CD4-positive, alpha-beta T cell treated with Interferon gamma for 1 hour (primary cell): ENCODE measurements around the gene CDK2AP2.

Source experiments
- DNase-seq: peaks from one replicate; pipeline ENCODE4 v3.0.0-alpha.2; 2020

Gene CDK2AP2

DNA sequence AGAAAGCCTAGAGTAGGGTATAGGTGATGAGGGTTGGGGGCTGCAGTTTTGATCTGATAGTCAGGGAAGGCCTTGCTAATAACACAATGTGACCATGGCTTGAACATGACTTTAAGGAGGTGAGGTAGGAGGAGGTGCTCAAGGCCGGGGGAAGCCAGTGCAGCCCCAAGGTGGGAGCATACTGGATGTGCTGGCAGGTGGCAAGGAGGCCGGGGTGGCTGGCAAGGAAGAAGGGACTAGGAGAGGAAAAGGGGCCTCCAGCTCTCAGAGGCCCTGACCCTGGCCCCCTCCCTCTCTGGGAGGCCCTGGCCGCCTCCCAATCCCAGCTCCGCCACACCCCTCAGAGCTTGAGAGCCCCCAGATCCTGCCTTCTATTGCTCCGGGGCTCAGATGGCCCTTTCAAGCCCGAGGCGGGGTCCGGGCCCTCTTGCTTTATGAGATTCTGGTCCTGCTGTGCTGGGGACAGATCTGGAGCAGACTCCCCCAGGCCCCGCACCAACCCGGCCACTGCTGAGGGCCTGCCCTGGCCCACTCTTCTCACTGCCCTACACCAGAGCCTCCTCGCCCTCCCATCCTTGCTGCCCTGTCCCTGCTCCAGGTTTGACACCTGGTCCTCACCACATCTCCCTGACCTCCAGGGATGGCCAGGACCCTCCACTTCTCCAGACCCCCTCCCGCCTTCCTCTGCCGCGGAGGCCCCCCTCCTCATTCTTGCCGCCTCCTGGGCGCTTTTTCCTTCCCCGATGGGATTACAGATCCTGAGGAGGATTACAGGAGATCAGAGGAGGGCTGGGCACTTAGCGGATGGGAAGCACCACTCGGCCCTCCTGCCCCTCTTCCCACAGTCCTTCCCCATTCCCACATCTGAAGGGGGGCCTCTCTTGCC lies 4.6 kb downstream of the CDK2AP2 start:
- no peak for DNase-seq

DNA sequence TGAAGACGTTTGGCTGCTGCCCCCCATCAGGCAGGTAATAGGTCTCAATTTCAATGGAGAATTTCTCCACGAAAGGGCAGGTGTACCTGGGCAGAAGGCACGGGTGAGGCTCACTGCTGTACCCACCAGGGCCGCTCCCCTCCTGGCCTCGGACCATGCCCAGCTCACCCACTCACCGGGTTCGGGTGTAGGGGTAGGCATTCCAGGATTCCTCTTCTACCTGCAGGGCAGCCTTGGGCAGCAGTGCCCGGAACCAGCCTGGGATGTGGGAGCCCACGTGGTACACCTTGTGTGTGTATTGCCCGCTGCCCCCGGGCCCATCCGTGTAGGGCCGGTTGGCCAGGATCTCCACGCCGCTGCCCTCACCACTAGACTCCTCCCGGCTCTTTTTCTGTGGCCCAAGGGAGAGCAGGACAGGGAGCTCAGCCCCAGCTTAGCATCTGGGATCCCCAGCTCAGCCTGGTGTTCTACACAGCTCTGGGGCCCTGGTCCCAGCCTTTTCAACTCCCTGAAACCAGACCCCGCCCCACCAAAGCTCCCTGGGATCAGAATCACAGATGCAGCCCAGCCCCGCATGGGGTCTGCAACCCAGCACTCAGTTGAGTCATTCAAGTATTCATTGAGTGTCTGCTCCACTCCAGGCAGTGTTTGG lies 5.5 kb downstream of the CDK2AP2 start:
- no peak for DNase-seq

DNA sequence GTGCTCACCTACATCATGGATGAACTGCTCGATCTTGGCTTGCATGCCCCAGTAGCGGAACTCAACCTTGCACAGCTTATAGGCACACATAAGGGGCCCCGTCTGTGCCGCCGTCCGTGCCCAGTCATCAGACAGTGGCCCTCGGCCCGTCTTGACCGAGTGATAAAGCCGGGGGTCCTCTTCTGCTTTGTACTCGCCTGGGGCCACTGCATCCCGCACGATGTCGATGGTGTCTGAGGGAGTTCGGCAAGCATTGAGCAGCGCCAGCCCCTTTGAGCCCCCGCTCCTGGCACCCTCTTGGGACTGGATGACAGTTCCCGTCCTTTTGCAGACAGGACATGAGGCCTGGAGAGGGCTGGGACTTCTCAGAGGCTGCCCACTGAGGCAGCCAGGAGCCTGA lies 6.1 kb downstream of the CDK2AP2 start:
- no peak for DNase-seq

DNA sequence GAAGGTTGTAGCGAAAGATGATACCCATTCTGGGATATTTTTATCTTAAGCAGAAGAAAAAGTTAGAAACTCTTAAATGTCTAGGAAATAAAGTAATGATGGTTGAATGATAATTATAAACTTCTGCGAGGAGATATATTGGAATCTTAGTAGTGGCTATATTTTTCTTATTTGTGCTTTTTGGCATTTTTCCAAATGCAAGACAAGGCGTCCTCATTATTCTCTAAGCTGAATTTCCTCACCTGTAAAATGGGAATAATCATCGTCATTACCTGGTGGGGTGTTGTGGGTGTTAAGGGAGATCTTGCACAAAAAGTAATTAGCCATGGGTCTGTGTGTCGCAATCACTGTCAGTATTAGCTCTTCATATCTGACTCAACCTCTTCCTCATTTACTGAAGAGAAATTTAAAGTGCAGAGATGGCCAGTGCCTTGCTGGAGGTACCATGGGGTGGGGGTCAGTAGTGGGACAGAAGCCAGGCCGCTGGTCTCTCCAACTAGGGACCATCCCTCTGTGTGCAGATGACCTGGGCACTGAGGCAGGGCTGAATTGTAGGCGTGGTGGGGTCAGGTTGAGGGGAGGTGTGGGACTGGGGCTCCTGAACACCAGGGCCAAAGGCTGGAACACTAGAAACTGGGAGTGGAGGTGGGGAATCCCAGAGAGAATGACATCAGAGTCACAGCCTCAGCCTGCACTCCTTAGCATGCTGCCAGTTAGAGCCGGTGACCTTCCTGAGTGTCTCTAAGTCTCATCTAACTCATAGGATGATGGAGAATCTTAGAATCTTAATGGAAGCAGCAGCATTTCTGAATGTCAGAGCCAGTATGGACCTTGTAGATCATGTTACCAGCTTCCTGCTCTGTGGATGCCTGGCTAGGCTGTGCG lies 6.9 kb downstream of the CDK2AP2 start:
- no peak for DNase-seq

DNA sequence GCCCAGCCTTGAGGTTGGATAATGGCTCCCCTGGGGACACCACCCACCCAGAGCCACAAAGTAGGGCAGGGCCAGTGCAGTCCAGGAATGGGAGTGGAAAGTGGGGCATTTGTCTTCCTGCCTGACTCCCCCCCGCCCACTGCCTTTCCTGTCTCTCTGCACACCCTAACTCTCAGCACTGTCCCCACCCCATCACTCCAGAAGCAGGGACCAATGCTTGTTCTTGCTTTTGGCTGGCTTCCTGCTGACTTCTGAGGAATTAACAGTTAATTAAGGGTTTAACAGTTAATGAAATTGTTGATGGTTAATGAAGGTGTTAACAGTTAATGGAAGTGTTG lies 7.5 kb downstream of the CDK2AP2 start:
- DNase-seq: no peak

DNA sequence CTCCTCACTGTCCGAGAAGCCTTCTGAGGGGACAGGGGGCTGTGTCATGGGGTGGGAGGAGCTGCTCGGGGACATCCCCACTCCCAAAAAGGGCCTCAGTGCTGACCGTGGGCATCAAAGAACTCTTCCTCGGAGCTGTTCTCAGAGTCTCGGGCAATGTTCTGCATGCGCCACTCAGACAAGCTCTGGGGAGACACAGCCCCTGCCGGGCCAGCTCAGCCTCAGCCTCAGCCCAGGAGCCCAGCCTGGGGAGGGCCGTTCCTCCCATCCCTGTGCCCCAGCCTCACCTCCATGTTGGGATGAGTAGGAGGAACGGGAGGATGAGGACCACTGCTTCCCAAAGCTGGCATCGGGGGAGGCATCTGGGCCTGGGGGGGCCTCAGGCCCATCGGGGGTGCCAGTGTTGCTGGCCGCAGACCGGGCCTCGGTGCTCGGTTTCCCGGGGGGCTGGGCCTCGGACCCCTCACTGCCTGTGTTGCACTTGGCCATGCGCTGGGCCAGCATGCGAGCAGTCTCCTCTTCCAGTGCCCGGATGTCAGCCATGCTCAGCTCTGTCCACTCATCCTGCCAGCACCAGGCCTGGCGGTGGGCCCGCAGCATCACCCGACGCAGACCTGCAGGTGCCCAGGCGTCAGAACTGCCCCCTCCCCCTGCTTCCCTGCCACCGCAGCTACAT lies 8.0 kb downstream of the CDK2AP2 start:
- no peak for DNase-seq

DNA sequence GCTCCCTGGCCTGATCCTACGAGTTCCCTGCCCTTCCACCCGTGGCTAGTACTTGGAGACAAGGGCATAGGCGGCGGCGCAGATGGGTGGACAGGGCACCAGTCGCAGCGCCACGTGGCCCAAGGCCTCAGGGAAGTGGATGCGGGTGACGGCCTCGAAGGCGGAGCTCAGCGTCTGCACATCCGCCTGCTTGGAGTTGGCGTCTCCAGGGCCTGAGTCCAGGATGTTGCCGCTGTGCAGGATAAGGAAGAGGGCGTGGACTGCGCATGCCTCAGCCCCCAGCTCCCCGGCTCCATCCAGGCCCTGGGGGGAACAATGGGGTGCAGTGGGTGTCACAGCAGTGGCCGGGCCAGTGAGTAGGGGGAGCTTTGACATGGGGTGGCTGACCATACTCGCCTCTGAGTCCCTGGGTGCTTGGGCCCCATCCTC lies 9.4 kb downstream of the CDK2AP2 start:
- DNase-seq: no peak

DNA sequence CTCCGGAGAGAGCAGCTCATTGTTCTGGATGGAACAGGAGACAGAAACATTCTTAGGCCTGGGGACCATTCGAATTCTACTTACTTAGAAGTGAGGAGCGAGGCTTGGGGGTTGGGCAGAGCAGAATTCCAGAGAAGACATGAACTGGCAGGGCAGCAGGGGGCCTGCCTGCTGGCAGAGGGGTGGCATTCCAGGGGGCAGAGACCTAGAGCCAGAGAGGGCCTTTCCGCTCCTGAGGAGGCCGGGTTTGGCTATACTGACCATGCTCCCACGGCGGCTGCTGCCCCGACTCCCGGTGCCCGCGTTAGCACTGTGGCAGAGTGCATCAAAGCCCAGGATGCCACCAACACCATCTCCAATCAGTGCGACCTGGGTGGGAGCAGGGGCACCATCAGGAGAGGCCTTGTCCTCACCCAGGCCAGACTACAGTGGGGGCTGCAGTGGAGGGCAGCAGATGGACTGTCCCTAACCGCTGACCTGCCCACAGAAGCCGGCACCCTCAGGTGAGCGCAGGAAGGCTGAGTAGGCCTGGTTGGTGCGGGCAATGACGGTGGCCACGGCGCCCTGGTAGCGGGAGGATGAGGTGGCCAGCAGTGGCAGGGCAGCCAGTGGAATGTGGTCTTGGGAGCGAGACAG lies 10.2 kb downstream of the CDK2AP2 start:
- no peak for DNase-seq

DNA sequence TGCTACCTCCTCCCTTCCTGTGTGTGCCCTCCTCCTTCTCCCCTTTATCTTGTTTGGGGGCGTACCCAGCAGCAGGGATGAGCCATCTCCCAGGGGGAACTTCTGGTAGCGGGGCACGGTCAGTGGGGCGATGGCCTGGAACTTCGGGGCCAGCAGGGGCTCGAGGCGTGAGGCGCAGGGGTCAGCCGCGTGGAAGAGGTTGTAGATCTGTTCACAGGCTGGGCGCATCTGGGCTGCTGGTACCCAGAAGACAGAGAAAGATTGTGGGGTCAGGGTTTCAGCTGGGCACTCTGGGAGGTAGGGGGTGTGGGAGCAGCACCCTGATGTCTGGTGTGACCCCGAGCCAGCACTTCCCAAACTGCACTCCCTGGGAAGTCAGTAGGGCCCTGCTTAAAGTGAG lies 11.8 kb downstream of the CDK2AP2 start:
- no peak for DNase-seq

DNA sequence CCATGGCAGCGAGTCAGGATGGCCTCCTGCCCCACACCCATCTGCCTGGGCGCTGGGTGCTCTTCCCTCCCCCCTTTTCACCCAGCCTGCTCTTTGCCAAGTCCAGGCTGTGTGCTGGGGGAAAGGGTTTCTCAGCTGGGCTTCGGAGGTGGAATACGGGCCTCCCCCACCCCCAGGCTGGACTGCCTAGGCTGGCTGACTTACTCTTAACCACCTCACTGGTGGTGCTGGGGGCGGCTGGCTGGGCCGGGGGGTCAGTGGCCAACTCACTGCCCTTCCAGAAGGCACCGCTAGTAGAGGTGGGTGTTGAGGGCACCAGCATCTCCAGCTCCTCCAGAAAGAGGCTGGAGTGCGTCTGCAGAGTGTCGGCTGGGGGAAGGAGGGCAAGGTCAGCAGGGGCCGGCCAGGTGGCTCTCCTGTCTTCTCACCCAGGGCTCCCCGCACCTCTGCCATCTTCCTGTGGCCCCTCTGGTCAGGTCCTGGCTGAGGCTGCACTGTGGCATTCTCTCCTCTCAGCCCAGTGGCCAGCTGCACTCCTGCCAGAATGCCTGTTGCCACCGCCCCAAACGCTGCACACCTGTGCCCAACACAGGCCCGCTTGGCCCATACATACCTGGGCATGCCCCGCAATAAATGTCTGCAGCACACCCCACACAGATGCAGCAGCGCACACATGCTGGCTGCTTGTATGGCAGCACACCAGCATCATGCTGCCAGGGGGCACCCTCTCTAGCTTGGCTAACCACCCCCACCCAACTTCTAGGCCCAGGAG lies 12.5 kb downstream of the CDK2AP2 start:
- DNase-seq: no peak

DNA sequence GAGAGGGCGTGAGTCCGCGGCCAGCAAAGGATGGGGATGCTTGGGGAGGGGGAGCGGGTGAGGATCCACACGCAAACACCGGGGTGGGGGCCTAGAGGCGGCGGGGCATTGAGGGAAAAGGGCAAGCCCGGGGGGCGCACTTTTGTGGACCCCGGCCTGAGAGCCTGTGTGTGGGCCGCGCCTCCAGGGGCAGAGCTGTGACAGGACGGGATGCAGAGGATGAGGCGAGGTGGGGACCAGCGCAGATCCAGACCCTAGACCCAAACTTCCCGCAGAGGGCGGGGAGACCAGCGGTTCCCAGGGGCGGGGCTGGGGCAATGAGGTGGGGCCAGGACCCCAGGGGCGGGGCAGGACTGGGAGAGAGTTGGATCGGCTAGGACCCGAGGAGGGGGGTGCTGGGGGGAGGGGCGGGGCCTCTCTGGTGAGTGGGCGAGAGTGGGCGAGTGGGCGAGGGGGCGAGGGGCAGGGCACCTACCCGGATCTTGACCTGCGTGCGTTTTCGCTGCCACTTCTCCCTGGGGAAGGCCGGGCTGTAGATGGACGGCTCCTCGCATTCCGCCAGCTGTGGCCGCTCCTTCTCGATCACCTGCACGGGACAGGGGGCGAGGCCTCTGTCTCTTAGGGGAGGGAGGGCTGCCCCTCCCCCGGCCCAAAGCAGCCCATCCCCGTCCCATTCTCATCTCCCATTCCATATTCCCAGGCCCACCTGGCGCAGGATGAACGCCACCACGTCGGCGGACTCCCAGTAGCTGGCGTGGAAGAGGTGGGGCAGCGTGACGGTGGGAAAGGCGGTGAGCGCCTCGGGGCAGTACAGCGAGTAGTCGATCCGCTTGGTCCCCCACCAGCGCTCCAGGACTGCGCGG lies 13.4 kb downstream of the CDK2AP2 start:
- DNase-seq: no peak

DNA sequence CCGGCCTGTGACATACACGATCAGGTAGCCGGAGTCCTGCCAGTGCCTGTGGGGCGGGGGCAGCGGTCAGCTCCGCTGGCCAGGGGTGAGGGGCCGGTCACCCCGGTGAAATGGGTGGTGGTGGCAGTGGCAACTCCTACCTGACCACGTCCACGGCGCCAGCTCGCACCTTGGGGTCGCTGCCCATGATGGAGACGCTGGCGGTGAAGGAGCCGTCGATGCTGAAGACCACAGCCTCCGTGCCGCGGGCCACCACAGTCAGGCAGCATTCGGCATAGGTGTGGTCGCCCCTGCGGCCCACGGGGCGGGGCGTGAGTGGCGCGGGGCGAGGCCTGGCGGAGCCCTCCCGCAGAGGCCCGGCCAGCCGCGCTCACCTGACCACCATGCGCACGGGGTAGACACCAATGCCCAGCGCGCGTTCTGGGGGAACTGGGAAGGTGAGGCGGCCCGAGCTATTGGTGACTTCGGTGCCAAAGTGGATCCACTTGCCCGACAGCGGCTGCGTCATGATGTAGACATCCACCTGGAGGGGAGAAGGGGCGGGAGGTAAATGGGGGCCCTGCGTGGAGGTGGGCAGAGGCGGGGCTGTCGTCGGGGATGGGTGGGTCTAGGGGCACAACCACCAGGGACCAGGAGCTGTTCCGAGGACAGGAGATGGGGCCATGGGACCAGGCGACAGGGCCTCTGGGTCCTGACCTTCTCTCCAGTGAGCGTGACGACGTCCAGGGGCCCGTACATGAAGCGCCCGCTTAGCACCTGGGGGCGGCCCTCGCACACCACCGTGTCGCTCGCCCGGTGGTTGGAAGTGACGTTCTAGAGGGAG lies 14.2 kb downstream of the CDK2AP2 start:
- DNase-seq: no peak

DNA sequence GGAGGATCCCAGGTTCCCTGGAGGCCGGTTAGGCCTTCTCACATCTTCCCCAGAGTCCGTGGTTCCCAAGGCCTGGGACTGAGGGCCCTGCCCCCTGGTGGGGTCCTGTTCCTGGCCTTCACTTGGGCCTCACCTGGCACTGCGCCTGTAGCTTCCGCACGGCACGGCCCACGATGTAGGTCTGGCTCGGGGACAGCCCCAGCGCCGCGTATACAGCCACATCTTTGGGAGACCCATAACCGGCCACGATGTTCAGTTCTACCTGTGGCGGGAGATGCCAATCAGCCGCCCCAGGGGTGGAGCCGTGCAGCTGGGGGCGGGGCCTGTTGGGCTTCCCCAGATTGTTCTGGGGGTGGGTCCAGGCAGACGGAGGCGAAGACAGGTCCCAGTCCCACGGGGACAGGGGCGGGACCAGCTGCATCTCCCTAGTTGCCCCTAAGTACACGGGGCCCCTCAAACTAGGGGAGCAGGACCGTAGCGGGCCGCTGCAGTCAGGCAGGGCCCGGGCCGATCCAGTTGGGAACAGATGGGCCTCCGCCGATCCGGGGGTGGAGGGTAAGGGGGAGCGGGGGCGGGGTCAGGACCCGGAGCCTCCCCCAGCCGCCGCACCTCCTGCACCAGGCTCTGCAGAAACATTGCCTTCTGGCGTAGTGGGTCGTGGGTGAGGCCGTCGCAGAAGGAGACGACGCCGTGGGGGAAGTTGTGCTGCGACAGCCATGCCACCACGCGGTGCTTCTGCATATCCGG lies 15.0 kb downstream of the CDK2AP2 start:
- no peak for DNase-seq

DNA sequence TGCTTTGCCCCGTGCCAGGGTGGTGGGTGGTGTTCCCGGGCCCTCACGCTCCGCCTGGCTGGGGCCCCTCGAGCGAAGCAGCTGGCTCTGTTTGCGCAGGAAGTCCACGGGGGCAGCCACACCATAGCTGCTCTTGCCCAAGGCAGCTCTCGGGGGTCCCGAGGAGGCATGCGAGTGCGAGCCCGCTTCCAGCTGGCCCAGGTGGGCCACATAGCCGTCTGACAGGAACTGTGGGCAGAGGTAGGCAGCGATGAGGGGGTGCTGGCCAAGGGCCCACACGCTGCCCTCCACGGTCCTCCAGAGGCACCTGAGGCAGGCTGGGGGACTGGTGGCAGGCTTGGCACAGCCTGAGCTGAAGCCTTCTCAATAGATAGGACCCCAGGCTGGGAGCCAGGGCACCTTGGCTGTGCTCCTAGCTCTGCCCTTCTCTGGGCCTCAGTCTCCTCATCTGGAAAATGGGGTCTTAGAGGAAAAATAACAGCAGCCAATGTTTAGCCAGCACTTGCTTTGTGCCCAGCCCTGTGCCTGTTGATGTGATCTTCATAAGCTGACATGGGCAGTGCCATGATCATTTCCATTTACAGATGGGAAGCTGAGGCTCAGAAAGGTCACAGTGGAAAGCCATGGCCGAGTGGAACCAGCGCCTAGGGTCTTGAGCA lies 15.8 kb downstream of the CDK2AP2 start:
- no peak for DNase-seq

DNA sequence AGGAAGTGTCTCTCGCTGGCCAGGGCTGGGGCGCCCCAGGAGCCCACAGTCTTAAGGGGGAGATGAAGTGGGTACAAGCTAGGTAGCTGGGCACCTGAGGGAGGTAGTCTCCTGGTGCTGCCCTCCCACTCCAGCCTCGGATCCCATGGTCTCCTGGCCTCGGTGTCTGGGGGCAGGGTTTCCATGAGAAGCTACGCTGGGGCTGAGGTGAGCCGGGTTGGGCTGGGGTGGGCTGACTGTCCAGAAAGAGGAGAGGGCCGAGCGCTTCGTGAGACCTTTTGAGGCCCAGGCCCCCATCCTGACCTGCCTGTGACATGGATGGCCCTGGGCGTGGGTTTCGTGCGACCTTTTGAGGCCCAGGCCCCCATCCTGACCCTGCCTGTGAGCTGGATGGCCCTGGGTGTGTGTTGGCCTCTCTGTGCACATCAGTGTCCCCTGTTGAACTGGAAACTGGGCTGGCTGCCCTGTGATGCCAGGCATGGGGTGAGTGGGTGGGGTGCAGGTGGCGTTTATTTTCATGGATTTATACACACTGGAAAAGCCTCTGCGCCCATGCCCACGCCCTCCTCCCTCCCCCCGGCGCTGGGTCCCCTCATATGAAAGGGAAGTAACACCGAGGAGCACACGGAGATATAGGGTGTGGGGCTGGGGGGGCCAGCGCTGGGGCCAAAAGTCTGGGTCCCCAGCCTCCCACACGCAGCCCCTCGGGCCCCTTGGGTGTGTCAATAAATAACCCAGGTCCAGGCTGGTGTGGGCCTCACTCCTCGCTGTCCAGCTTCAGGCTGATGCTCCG lies 16.5 kb downstream of the CDK2AP2 start:
- no peak for DNase-seq

DNA sequence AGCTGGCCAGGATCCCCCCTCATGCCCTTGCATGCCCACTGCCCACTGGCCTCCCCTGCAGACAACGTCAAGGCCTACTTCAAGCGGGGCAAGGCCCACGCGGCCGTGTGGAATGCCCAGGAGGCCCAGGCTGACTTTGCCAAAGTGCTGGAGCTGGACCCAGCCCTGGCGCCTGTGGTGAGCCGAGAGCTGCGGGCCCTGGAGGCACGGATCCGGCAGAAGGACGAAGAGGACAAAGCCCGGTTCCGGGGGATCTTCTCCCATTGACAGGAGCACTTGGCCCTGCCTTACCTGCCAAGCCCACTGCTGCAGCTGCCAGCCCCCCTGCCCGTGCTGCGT lies 17.3 kb downstream of the CDK2AP2 start:
- no peak for DNase-seq

DNA sequence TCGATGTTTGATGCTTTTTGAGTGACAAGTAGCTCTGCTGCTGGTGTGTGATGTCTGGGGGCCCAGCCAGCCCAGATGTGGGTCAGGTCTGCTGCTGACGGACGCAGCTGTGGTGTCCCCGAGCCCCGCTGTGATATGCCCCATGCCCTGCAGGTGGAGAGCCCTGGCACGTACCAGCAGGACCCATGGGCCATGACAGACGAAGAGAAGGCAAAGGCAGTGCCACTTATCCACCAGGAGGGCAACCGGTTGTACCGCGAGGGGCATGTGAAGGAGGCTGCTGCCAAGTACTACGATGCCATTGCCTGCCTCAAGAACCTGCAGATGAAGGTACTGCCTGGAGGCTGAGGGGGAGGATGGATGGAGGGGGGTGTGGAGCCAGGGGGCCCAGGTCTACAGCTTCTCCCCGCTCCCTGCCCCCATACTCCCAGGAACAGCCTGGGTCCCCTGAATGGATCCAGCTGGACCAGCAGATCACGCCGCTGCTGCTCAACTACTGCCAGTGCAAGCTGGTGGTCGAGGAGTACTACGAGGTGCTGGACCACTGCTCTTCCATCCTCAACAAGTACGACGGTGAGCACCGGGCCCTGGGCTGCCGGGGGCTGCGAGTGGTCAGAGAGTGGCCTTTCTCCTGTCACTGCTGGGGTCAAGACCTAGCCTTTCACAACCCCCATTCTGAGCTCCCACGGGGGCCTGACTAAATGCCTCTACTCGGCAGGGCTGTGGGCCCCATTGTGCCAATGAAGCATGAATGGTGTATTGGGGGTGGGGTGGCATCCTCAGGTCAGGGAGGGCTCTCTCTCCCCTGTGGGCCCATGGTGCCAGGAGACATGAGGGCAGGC lies 17.9 kb downstream of the CDK2AP2 start:
- no peak for DNase-seq
